KBM-7 (cell line): ENCODE data around the gene CAPN9.

Experiments
- DNase-seq: peaks from one replicate; pipeline ENCODE4 v3.0.0-alpha.2; 2015
- in situ Hi-C: fragments of 300-500 bp; cut with MboI; formaldehyde crosslinking; loops from 2 replicates; pipeline ENCODE4 v1.14.3; 2020; ENCODE audit warnings: low sequenced_read_pairs, low pct_unique_long_range_greater_than_20kb, mixed read lengths

Gene CAPN9

GRCh38 chr1:230791986-230792564 lies 44.9 kb downstream of the CAPN9 start:
- in situ Hi-C loops = no loop called here
- DNase-seq = no peak

GRCh38 chr1:230792691-230793462 lies 45.7 kb downstream of the CAPN9 start:
- in situ Hi-C loops = no loop called here
- peak; percentile 1 for DNase-seq

DNA sequence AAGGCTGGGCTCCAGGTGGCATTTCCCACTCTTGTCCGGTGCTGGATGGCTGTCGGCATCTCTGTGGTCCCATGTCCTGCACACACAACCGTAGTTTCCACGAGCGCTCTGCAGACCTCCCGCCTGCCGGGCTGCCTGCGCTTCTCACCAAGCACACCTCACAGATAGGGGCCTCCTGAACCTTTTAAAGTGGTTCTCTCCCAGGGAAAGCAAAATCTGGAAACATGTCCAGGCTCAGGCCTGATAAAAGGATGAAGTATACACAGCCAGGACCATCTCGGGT lies 46.2 kb downstream of the CAPN9 start:
- in situ Hi-C loops = no loop called here

DNA sequence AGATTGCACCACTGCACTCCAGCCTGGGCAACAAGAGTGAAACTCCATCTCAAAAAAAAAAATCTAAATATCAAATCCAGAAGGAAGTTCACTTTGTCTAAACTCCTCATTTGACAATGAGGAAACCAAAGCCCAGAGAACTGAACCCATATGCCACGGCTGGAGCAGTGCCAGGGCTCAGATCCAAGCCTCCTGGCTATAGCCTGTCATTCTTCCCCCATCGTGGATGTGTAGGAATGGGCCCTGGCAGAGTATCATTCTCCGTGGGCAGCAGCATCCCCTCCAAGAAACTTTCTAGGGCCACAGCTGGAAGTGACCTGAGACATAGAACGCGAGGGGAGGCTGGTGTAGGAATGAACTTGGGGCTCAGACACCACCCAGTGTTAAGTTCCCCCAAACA lies 47.2 kb downstream of the CAPN9 start:
- DNase-seq = no peak
- in situ Hi-C loops = no loop called here

More for the DNA sequence above, 46.2 kb downstream of the CAPN9 start:
- no peak for DNase-seq

GRCh38 chr1:230794871-230795605 lies 47.9 kb downstream of the CAPN9 start:
- in situ Hi-C loops = no loop called here
- DNase-seq = no peak

DNA sequence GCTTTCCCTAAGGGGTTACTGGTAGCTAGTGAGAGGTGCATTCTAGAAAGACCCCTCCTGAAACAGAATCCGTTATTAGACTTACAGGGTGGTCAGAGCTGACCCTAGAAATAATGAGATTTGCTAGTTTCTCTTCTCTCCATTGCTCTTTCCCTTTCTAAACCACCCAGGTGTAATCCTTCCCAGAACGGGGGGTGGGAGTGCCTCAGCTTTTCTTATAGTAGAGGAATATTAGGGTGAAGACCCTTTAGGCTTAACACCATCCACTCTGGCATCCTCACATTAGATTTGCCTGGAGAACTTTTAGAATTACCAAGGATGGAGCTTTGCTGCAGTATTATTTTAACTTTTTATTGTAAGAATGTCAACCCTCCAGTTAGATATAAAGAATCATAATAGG lies 49.4 kb downstream of the CAPN9 start:
- in situ Hi-C loops = no loop called here
- DNase-seq = no peak

GRCh38 chr1:230797376-230797920 lies 50.3 kb downstream of the CAPN9 start:
- no peak for DNase-seq
- in situ Hi-C loops = no loop called here

GRCh38 chr1:230797942-230798365 lies 50.8 kb downstream of the CAPN9 start:
- peak; percentile 47 for DNase-seq
- in situ Hi-C loops = no loop called here

DNA sequence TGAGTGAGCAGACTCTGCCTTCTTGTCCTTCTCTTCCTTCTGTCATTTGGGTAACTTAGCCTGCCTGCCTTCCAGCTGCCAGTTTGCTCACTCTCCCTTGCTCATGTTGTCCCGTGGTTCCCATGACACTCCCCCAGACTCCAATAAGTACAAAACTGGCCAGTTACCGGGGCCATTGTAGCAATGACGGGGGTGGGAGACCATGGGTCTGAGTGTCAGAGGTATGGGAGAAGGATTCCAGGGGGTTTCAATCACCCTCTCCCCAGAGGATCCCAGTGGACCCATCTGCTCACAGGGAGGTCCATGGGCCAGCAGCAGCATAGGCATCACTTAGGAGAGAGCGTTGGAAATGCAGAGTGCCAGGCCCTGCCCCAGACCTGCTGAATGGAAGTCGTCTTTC lies 51.3 kb downstream of the CAPN9 start:
- no peak for DNase-seq
- in situ Hi-C loops = no loop called here

DNA sequence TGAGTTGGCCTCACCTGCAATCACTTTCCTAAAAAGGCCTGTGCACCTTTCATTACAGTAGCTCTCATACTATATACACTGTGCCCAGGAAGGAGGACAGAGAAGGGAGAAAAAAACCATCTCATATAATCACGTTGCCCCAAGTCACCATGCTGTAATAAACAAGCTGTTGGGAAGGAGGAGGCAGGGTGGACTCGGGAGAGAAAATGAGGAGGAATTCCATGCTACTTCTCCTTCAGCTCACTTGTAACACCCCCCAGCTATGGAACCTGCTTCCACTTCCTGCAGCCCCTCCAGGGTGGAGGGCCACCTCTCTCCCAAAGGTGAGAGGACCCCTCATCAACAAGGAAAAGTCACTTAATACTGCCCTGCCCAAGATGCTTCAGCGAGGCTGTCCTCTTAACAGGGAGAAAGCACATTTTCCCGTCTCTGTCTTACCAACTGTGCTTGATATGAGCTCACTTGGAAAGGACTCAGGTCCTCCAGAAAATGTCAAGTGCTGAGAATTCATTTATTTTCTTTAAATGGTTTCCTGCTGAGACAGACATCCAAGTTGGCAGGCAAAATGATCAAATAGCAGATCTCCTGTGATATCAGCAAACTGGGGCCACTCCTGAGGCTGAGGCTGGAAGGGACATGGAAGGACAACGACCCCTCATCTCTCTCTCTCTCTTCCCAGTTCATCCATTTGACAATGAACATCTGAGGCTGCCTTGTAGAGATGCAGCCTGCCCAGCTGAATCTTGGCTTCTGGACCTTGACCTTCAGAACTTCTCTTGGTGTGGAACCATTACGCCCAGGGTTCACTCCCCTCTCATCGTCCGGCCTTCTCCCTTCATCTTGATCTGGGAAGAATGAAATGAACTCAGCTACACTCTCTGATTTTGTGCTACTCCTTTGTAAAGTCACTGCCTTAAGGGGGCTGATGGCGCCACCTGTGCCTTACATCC lies 54.0 kb downstream of the CAPN9 start:
- no peak for DNase-seq
- in situ Hi-C loops = no loop called here

DNA sequence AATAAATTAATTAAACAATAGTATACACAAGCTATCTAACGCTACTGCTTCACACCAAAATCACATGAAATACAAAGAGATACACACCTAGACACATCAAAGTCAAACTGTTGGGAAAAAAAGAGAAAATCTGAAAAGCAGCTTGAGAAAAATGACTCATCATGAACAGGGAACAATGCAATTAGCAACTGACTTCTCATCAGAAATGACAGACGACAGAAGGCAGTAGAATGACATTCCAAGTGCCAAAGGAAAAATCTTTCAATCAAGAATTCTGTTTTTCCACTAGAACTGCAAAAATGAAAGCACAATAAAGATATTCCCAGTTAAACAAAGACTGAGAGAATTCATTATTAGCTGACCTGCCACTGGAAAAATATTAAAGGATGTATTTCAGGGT lies 57.2 kb downstream of the CAPN9 start:
- no peak for DNase-seq
- in situ Hi-C loops = no loop called here

DNA sequence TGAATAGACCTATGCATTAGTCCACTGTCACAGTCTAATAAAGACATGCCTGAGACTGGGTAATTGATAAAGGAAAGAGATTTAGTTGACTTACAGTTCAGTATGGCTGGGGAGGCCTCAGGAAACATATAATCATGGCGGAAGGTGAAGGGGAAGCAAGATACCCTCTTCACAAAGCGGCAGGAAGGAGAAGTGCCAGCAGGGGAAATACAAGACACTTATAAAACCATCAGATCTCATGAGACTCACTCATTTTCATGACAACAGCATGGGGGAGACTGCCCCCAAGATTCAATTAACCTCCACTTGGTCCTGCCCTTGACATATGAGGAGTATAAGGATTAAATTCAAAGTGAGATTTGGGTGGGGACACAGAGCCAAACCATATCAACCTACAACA lies 59.4 kb downstream of the CAPN9 start:
- in situ Hi-C loops = no loop called here

GRCh38 chr1:230807029-230807428 lies 59.8 kb downstream of the CAPN9 start:
- DNase-seq = no peak
- in situ Hi-C loops = no loop called here

More for the DNA sequence above, 59.4 kb downstream of the CAPN9 start:
- DNase-seq = no peak

DNA sequence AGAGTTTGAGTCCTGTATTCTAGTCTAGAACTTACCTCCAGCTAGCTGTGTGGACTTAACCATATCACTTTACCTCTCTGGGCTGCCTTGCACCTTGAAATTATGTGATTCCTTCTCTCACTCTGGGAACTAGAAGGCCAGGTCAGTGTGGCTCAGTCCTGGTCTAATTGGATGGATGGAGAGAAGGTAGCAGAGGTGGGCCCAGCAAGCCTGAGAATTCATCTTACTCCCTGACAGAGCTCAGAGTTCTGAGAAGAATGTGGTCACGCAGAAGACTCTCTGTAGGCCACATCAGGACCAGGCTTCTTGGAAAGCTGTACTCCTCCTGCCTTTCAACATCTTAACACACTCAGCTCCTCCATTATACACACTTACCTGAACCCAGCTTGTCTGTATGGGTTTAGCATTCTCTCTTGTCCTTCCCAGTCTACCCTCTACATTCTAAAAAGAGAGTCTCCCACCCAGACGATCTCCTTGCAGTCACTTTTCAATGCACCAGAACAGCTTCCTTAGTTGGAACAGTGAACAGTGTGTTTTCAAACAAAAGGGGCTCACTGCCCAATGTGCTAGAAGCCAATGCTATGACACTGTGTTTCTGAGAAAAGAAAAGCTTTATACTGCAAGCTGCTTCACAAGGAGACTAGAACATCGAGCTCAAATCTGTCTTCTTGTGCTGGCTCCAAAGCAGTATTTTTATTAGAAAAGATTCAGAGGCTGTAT lies 60.5 kb downstream of the CAPN9 start:
- no peak for DNase-seq
- in situ Hi-C loops = no loop called here

GRCh38 chr1:230808281-230808872 lies 61.2 kb downstream of the CAPN9 start:
- in situ Hi-C loops = no loop called here

GRCh38 chr1:230809256-230809990 lies 62.2 kb downstream of the CAPN9 start:
- in situ Hi-C loops = no loop called here
- no peak for DNase-seq

More at GRCh38 chr1:230808281-230808872, 61.2 kb downstream of the CAPN9 start:
- no peak for DNase-seq

- in situ Hi-C loops = no loop called here
- DNase-seq = no peak
These were observed 65.4 kb downstream of the CAPN9 start for GRCh38 chr1:230812568-230812967.
